Omental fat pad (tissue), 4 donors: ENCODE data around the gene GAS7. TPM values are rescaled to one million over a fixed set of nuclear protein-coding genes. Genes with fewer than 3 reads are reported as not detected.

Experiments used
- ATAC-seq: fragments of 150-250 bp; one replicate; pipeline ENCODE4 v1.9.1; 2016; ENCODE audit warnings: mild to moderate bottlenecking, moderate library complexity; ENCODE audit not compliant: low FRiP score
- DNase-seq: peaks from one replicate; pipeline ENCODE4 v3.0.0-alpha.2; 2019; ENCODE audit warnings: low spot score
- CTCF ChIP-seq, 3 donors: fragments of 450-650 bp; IDR thresholded peaks; one replicate each; pipeline ENCODE4 v1.5.1; 2016 to 2017; ENCODE audit warnings: antibody characterized with exemption in 3 of 3, mild to moderate bottlenecking in 3 of 3, moderate library complexity in 2 of 3
- total RNA-seq, 4 donors: library from RNA; depleted of rRNA; stranded (reverse); fragments of >200 nt; gene quantifications; one replicate each; pipeline ENCODE4 v1.1.0, GENCODE V29; 2016

The GAS7 gene
- total RNA-seq, 4 donors from 2014 or later, result 36.4 to 148 (median 52.7) TPM

- TF ChIP-seq CTCF (IDR thresholded peaks at IDR 0.05), result no peak
- no peak for DNase-seq
- no peak for ATAC-seq
Measured at GRCh38 chr17:9872852-9873251, 325.6 kb downstream of the GAS7 start.

- no peak for ATAC-seq
- no peak for TF ChIP-seq CTCF (IDR thresholded peaks at IDR 0.05)
- no peak for DNase-seq
Measured at GRCh38 chr17:9868552-9868951, 329.9 kb downstream of the GAS7 start.

GRCh38 chr17:9865586-9865985, 332.8 kb downstream of the GAS7 start:
- ATAC-seq, result no peak
- DNase-seq, result no peak
- TF ChIP-seq CTCF (IDR thresholded peaks at IDR 0.05), result no peak

- no peak for TF ChIP-seq CTCF (IDR thresholded peaks at IDR 0.05)
- DNase-seq (no peak), ATAC-seq (no peak)
Measured at GRCh38 chr17:9862949-9863348, 335.5 kb downstream of the GAS7 start.

GRCh38 chr17:9862220-9862619, 336.2 kb downstream of the GAS7 start:
- TF ChIP-seq CTCF (IDR thresholded peaks at IDR 0.05), result no peak
- no peak for DNase-seq
- ATAC-seq, result no peak

- DNase-seq (no peak), ATAC-seq (no peak)
- TF ChIP-seq CTCF (IDR thresholded peaks at IDR 0.05), result no peak
Measured at GRCh38 chr17:9860851-9861250, 337.6 kb downstream of the GAS7 start.

Other genes starting within 250 kb of the GAS7 start
- not detected for gene MYH13, start 174.4 kb upstream of the GAS7 start, total RNA-seq
- gene MYH8, start 223.3 kb upstream of the GAS7 start, total RNA-seq, result not detected